ENCODE data around the gene SCN1A. TPM values are rescaled to one million over a fixed set of nuclear protein-coding genes. Genes with fewer than 3 reads are reported as not detected.
"Not testable (repeated sequence)": the region's sequence is repeated elsewhere in the genome, so short reads cannot be mapped to it uniquely, and the experiment has no call there.

The SCN1A gene
- total and polyA plus RNA-seq, 2 experiments from 2014 or later: under 0.01 TPM; not detected in 1

- no peak for TF ChIP-seq CTCF (IDR thresholded peaks at IDR 0.05; ENCODE audit: low read depth, low read length)
- Histone ChIP-seq H3K4me3 (no peak overlapping the region), H3K4me1 (ENCODE audit: low read depth) (no peaks in the 10 kb centered on the region), H3K27ac (no peak overlapping the region), H3K36me3 (no peaks in the 10 kb centered on the region), H3K27me3 (no peaks in the 10 kb centered on the region), H3K9me3 (ENCODE audit: low read depth) (no peaks in the 10 kb centered on the region)
- DNase-seq (ENCODE audit: low read depth in 1 of 2, low spot score in 1 of 2): no peak
These were observed 15.6 kb downstream of the SCN1A start for GRCh38 chr2:166112193-166112605.

GRCh38 chr2:166106431-166107015, 21.3 kb downstream of the SCN1A start:
- H3K27ac ChIP-seq: no peak overlapping the region
- H3K9me3 ChIP-seq (ENCODE audit: low read depth): no peaks in the 10 kb centered on the region
- TF ChIP-seq CTCF (IDR thresholded peaks at IDR 0.05; ENCODE audit: low read depth, low read length): peak; percentile 68
- no peak overlapping the region for H3K4me3 ChIP-seq
- H3K4me1 ChIP-seq (ENCODE audit: low read depth): no peaks in the 10 kb centered on the region
- H3K36me3 ChIP-seq: no peaks in the 10 kb centered on the region
- H3K27me3 ChIP-seq: no peaks in the 10 kb centered on the region
- peak; percentile 59 to 64 for DNase-seq (ENCODE audit: low read depth in 1 of 2, low spot score in 1 of 2)

- Histone ChIP-seq H3K4me1 (ENCODE audit: low read depth) (no peaks in the 10 kb centered on the region), H3K9me3 (ENCODE audit: low read depth) (no peaks in the 10 kb centered on the region), H3K36me3 (no peaks in the 10 kb centered on the region), H3K27ac (no peak overlapping the region), H3K4me3 (no peak overlapping the region), H3K27me3 (no peaks in the 10 kb centered on the region)
- no peak for TF ChIP-seq CTCF (IDR thresholded peaks at IDR 0.05; ENCODE audit: low read depth, low read length)
- DNase-seq (ENCODE audit: low read depth in 1 of 2, low spot score in 1 of 2): no peak
These were observed 23.0 kb downstream of the SCN1A start for GRCh38 chr2:166104773-166105172.

GRCh38 chr2:166104084-166104483, 23.7 kb downstream of the SCN1A start:
- TF ChIP-seq CTCF (IDR thresholded peaks at IDR 0.05; ENCODE audit: low read depth, low read length): no peak
- no peaks in the 10 kb centered on the region for H3K9me3 ChIP-seq (ENCODE audit: low read depth)
- H3K27me3 ChIP-seq: no peaks in the 10 kb centered on the region
- no peak for DNase-seq (ENCODE audit: low read depth in 1 of 2, low spot score in 1 of 2)
- H3K36me3 ChIP-seq: no peaks in the 10 kb centered on the region
- no peak overlapping the region for H3K27ac ChIP-seq
- no peak overlapping the region for H3K4me3 ChIP-seq
- H3K4me1 ChIP-seq (ENCODE audit: low read depth): no peaks in the 10 kb centered on the region

- H3K9me3 ChIP-seq (ENCODE audit: low read depth); DNase-seq (ENCODE audit: low read depth in 1 of 2, low spot score in 1 of 2); H3K4me3 ChIP-seq; H3K36me3 ChIP-seq; H3K27ac ChIP-seq; H3K27me3 ChIP-seq; H3K4me1 ChIP-seq (ENCODE audit: low read depth): not testable (repeated sequence)
These were observed 24.5 kb downstream of the SCN1A start for GRCh38 chr2:166103277-166103676.

- Histone ChIP-seq H3K27ac (no peak overlapping the region), H3K4me1 (ENCODE audit: low read depth) (no peaks in the 10 kb centered on the region), H3K4me3 (no peak overlapping the region), H3K27me3 (no peaks in the 10 kb centered on the region), H3K36me3 (no peaks in the 10 kb centered on the region), H3K9me3 (ENCODE audit: low read depth) (no peaks in the 10 kb centered on the region)
- no peak for TF ChIP-seq CTCF (IDR thresholded peaks at IDR 0.05; ENCODE audit: low read depth, low read length)
- DNase-seq (ENCODE audit: low read depth in 1 of 2, low spot score in 1 of 2): no peak
These were observed 33.5 kb downstream of the SCN1A start for GRCh38 chr2:166094325-166094724.
